GM12865 (cell line): Measurements from ENCODE around the gene OR4D1.

Source experiments
- DNase-seq: peaks from one replicate; pipeline ENCODE4 v3.0.0; 2010; ENCODE audit warnings: low read depth
- H3K4me3 ChIP-seq: 2 replicates; pipeline ENCODE4 v1.5.1; 2011; ENCODE audit warnings: mild to moderate bottlenecking, low read depth, low read length, control low read depth
- CTCF ChIP-seq: IDR thresholded peaks from 2 replicates; pipeline ENCODE4 v1.5.1; 2011; ENCODE audit warnings: low read length, control low read depth, low read depth, inconsistent platforms; ENCODE audit not compliant: insufficient read depth; ENCODE audit errors: missing control alignments

OR4D1 gene

GRCh38 chr17:58165981-58166380 is 17.8 kb downstream of the OR4D1 start:
- no peak for TF ChIP-seq CTCF
- no peak overlapping the region for H3K4me3 ChIP-seq
- DNase-seq = no peak

GRCh38 chr17:58166682-58167081 is 18.5 kb downstream of the OR4D1 start, which contains the start of gene OR4D2:
Gene OR4D2, plus strand, starts transcription at chr17:58166982. Its CDS starts 2,674 bp downstream, at chr17:58169656.
- DNase-seq = no peak
- TF ChIP-seq CTCF = no peak
- no peak within 1 kb of the TSS for H3K4me3 ChIP-seq

- DNase-seq = no peak
- no peak overlapping the region for H3K4me3 ChIP-seq
- TF ChIP-seq CTCF = no peak
Observed at GRCh38 chr17:58170622-58171021, 22.4 kb downstream of the OR4D1 start.

GRCh38 chr17:58172369-58173071 is 24.3 kb downstream of the OR4D1 start:
- peak; percentile 52 for TF ChIP-seq CTCF
- H3K4me3 ChIP-seq = no peak overlapping the region
- peak; percentile 56 for DNase-seq

- DNase-seq = no peak
- no peak overlapping the region for H3K4me3 ChIP-seq
- TF ChIP-seq CTCF = no peak
Observed at GRCh38 chr17:58174871-58175270, 26.7 kb downstream of the OR4D1 start.

GRCh38 chr17:58176200-58176599 is 28.0 kb downstream of the OR4D1 start:
- H3K4me3 ChIP-seq = no peak overlapping the region
- TF ChIP-seq CTCF = no peak
- DNase-seq = no peak

GRCh38 chr17:58181796-58182195 is 33.6 kb downstream of the OR4D1 start:
- TF ChIP-seq CTCF = no peak
- DNase-seq = no peak
- no peak overlapping the region for H3K4me3 ChIP-seq
